Amygdala (tissue), 56 donors: Measurements from ENCODE around the gene ROBO1.
"Not testable (repeated sequence)": the region's sequence is repeated elsewhere in the genome, so short reads cannot be mapped to it uniquely, and the experiment has no call there.

Experiments
- DNase-seq, 56 donors: peaks; one replicate each; lab custom pipeline; 2025; lab: John Stamatoyannopoulos, UW

Gene ROBO1

GRCh38 chr3:79767905-79768267 lies at the start of gene ROBO1:
Gene ROBO1, minus strand, starts transcription at chr3:79767998.
- DNase-seq: peak in 4 of 56 donors; percentile 1 to 30 (median 7)

GRCh38 chr3:79817224-79817623 lies 49.4 kb upstream of the ROBO1 start:
- no peak for DNase-seq

GRCh38 chr3:79815478-79815877 lies 47.7 kb upstream of the ROBO1 start:
- no peak for DNase-seq

GRCh38 chr3:79810581-79810980 lies 42.8 kb upstream of the ROBO1 start:
- no peak for DNase-seq

GRCh38 chr3:79810092-79810491 lies 42.3 kb upstream of the ROBO1 start:
- no peak for DNase-seq

- DNase-seq: no peak
These were observed 41.3 kb upstream of the ROBO1 start for GRCh38 chr3:79809106-79809505.

- DNase-seq: no peak
These were observed 40.7 kb upstream of the ROBO1 start for GRCh38 chr3:79808515-79808914.

- not testable (repeated sequence) for DNase-seq
These were observed 22.4 kb upstream of the ROBO1 start for GRCh38 chr3:79790177-79790576.

- DNase-seq: no peak
These were observed 5.5 kb upstream of the ROBO1 start for GRCh38 chr3:79773291-79773690.

- no peak for DNase-seq
These were observed 1.4 kb upstream of the ROBO1 start for GRCh38 chr3:79769229-79769628.

GRCh38 chr3:79767194-79767904 lies 449 bp downstream of the ROBO1 start:
- DNase-seq: peak in 1 of 56 donors; percentile 31

GRCh38 chr3:79766496-79767193 lies 1.2 kb downstream of the ROBO1 start:
- peak in 6 of 56 donors; percentile 2 to 20 (median 8) for DNase-seq

- DNase-seq: no peak
These were observed 1.9 kb downstream of the ROBO1 start for GRCh38 chr3:79765911-79766310.

GRCh38 chr3:79761441-79761840 lies 6.4 kb downstream of the ROBO1 start:
- no peak for DNase-seq

GRCh38 chr3:79751703-79752102 lies 16.1 kb downstream of the ROBO1 start:
- no peak for DNase-seq

GRCh38 chr3:79737530-79737929 lies 30.3 kb downstream of the ROBO1 start:
- DNase-seq: no peak

- peak in 10 of 56 donors; percentile 0 to 12 (median 4) for DNase-seq
These were observed 38.7 kb downstream of the ROBO1 start for GRCh38 chr3:79729096-79729495.

- DNase-seq: no peak
These were observed 41.0 kb downstream of the ROBO1 start for GRCh38 chr3:79726786-79727185.

- DNase-seq: no peak
These were observed 43.6 kb downstream of the ROBO1 start for GRCh38 chr3:79724206-79724605.

GRCh38 chr3:79690072-79690471 lies 77.7 kb downstream of the ROBO1 start:
- DNase-seq: no peak

- DNase-seq: no peak
These were observed 82.7 kb downstream of the ROBO1 start for GRCh38 chr3:79685108-79685507.

- DNase-seq: no peak
These were observed 83.8 kb downstream of the ROBO1 start for GRCh38 chr3:79684041-79684440.
